HFFc6 (cell line): ENCODE data around the gene RTP3. TPM values are rescaled to one million over a fixed set of nuclear protein-coding genes. Genes with fewer than 3 reads are reported as not detected.

Experiments
- DNase-seq: peaks from one replicate; pipeline ENCODE4 v3.0.0-alpha.2; 2018
- H3K27ac Mint-ChIP-seq: 2 replicates; pipeline ENCODE4 v1.8.0; 2020; ENCODE audit warnings: mild to moderate bottlenecking, mixed read lengths
- H3K27me3 Mint-ChIP-seq: 2 replicates; pipeline ENCODE4 v1.8.0; 2021; ENCODE audit warnings: mild to moderate bottlenecking, moderate library complexity, mixed read lengths; ENCODE audit not compliant: insufficient read depth
- H3K36me3 Mint-ChIP-seq: 2 replicates; pipeline ENCODE4 v1.8.0; 2021; ENCODE audit warnings: low read depth, mixed read lengths
- H3K4me1 Mint-ChIP-seq: 2 replicates; pipeline ENCODE4 v1.8.0; 2020; ENCODE audit warnings: low read depth, mixed read lengths
- H3K4me3 Mint-ChIP-seq: 2 replicates; pipeline ENCODE4 v1.8.0; 2020; ENCODE audit warnings: mild to moderate bottlenecking, moderate library complexity, mixed read lengths
- H3K9me3 Mint-ChIP-seq: 2 replicates; pipeline ENCODE4 v1.8.0; 2020; ENCODE audit warnings: mild to moderate bottlenecking, mixed read lengths
- total RNA-seq, 6 experiments: library from RNA; stranded (reverse); fragmentation: NEBNext Ultra II Directional; extraction: Animal tissue kit (Norgen Biotek cat#: 25700); gene quantifications; 2 replicates in 1 of 6; 3 replicates in 5 of 6; pipeline ENCODE4 v1.2.3, GENCODE V29; 2021
- TF ChIP-seq, protein P1 (sequence below): fragments of 200-600 bp; sonication (generic); IDR thresholded peaks from 2 replicates; pipeline ENCODE4 v1.5.0; 2021; ENCODE audit warnings: antibody characterized with exemption, mild to moderate bottlenecking

The RTP3 gene
- total RNA-seq, 6 experiments from 2014 or later, result not detected

DNA sequence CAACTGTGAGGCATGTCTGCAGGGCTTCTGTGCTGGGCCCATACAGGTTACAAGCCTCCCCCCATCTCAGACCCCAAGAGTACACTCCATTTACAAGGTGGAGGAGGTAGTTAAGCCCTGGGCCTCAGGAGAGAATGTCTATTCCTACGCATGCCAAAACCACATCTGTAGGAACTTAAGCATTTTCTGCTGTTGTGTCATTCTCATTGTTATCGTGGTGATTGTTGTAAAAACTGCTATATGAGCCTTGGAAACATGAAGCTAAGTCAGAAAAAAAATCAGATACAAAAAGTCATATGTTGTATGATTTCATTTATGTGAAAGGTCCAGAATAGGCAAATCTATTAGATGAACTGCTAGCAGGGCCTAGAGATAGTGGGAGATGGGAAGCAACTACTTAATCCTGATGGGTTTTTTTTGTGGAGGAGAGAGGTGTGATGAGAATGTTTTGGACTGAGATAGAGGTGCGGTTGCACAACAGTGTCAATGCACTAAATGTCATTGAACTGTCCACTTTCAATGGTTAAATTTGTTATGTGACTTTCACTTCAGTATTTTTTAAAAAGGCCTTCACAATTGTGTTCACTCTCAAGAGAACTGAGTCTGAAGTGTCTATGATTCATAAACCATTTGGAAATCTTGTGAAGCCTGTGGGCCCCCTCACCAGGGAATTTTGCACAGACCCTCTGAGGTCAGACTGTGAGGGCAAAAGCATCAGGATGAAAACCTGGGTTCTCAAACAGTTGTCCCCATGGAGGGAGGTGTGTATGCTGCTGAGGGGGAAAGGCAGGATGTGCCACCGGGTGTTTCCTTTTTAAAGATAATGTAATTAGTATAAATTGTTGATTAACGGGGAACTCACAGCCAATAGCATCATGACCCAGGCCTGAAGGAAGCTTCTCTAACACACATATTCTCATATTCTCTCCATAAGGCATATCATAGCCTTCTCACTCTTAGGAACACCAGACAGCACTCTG is 3.2 kb downstream of the RTP3 start:
- peaks cover 72% of the 10 kb centered on the region for H3K4me1 Mint-ChIP-seq
- no peaks in the 10 kb centered on the region for H3K27me3 Mint-ChIP-seq
- TF ChIP-seq, protein P1, sequence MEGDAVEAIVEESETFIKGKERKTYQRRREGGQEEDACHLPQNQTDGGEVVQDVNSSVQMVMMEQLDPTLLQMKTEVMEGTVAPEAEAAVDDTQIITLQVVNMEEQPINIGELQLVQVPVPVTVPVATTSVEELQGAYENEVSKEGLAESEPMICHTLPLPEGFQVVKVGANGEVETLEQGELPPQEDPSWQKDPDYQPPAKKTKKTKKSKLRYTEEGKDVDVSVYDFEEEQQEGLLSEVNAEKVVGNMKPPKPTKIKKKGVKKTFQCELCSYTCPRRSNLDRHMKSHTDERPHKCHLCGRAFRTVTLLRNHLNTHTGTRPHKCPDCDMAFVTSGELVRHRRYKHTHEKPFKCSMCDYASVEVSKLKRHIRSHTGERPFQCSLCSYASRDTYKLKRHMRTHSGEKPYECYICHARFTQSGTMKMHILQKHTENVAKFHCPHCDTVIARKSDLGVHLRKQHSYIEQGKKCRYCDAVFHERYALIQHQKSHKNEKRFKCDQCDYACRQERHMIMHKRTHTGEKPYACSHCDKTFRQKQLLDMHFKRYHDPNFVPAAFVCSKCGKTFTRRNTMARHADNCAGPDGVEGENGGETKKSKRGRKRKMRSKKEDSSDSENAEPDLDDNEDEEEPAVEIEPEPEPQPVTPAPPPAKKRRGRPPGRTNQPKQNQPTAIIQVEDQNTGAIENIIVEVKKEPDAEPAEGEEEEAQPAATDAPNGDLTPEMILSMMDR, result no peak
- no peaks in the 10 kb centered on the region for H3K36me3 Mint-ChIP-seq
- peak; percentile 56 for DNase-seq
- H3K27ac Mint-ChIP-seq, result peak overlapping the region; percentile 48
- H3K4me3 Mint-ChIP-seq, result peak overlapping the region; percentile 10
- no peaks in the 10 kb centered on the region; the same call in 1 of the 2 replicates for H3K9me3 Mint-ChIP-seq

DNA sequence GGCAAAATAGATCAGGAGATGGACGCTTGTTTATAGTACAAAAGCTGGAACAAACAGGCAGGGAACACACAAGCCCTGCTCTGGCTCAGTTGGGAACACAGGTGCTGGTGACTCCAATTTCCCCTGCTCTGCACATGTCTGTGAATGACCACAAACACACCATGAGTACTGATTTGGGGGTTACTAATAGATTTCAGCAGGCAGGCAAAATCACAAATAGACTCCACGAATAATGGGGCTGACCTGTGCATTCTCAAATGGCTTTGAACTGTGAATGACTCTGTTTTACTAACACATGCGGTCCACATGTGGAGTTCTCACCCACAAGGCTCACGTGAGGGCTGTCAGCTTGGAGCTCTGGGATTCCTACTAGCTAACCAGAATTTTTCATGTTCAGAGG is 3.9 kb downstream of the RTP3 start:
- peaks cover 64% of the 10 kb centered on the region for H3K4me1 Mint-ChIP-seq
- H3K27ac Mint-ChIP-seq, result peak overlapping the region; percentile 38; the same call in 1 of the 2 replicates
- TF ChIP-seq, protein P1, result no peak
- no peak for DNase-seq
- no peaks in the 10 kb centered on the region; the same call in 1 of the 2 replicates for H3K27me3 Mint-ChIP-seq
- H3K9me3 Mint-ChIP-seq, result no peaks in the 10 kb centered on the region; the same call in 1 of the 2 replicates
- H3K36me3 Mint-ChIP-seq, result no peaks in the 10 kb centered on the region
- no peak overlapping the region for H3K4me3 Mint-ChIP-seq

GRCh38 chr3:46503200-46503874 is 5.6 kb downstream of the RTP3 start:
- DNase-seq, result no peak
- no peaks in the 10 kb centered on the region; the same call in 1 of the 2 replicates for H3K9me3 Mint-ChIP-seq

DNA sequence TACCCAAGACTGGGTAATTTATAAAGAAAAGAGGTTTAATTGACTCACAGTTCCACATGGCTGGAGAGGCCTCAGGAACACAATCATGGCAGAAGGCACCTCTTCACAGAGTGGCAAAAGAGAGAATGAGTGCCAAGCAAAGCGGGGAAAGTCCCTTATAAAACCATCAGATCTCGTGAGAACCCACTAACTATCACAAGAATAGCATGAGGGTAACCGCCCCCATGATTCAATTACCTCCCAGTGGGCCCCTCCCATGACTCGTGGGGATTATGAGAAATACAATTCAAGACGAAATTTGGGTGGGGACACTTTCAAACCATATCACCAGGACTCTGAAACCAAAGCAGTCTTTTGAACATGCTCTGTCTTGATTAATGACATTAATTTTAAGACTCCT is 7.0 kb downstream of the RTP3 start:
- Mint-ChIP-seq H3K4me3 (no peak overlapping the region), H3K9me3 (no peaks in the 10 kb centered on the region; the same call in 1 of the 2 replicates), H3K4me1 (peaks cover 37% of the 10 kb centered on the region), H3K36me3 (no peaks in the 10 kb centered on the region), H3K27ac (no peak overlapping the region), H3K27me3 (no peaks in the 10 kb centered on the region; the same call in none of the 2 replicates)
- TF ChIP-seq, protein P1, result no peak
- no peak for DNase-seq

More at GRCh38 chr3:46503200-46503874, 5.6 kb downstream of the RTP3 start:
- Mint-ChIP-seq H3K4me3 (no peak overlapping the region), H3K27ac (no peak overlapping the region), H3K36me3 (no peaks in the 10 kb centered on the region), H3K4me1 (peaks cover 48% of the 10 kb centered on the region), H3K27me3 (no peaks in the 10 kb centered on the region; the same call in 1 of the 2 replicates)
- TF ChIP-seq, protein P1, result no peak

GRCh38 chr3:46505953-46506352 is 8.2 kb downstream of the RTP3 start:
- Mint-ChIP-seq H3K9me3 (no peaks in the 10 kb centered on the region; the same call in 1 of the 2 replicates), H3K27ac (no peak overlapping the region), H3K36me3 (no peaks in the 10 kb centered on the region), H3K27me3 (no peaks in the 10 kb centered on the region; the same call in none of the 2 replicates), H3K4me3 (no peak overlapping the region), H3K4me1 (peaks cover 26% of the 10 kb centered on the region)
- TF ChIP-seq, protein P1, result no peak
- no peak for DNase-seq
